HepG2 (cell line): Measurements from ENCODE around the gene GOLGA8H. TPM values are rescaled to one million over a fixed set of nuclear protein-coding genes. Genes with fewer than 3 reads are reported as not detected.
A peak's percentile ranks its signal among the peaks of the same experiment; 100 is the strongest.
"Not testable (repeated sequence)": the region's sequence is repeated elsewhere in the genome, so short reads cannot be mapped to it uniquely, and the experiment has no call there.

Experiments used
- ATAC-seq: fragments of 200-7000 bp; cut with Tn5 transposase; 3 replicates; pipeline ENCODE4 v1.9.1; 2020; ENCODE audit warnings: mild to moderate bottlenecking, moderate library complexity
- BruUV-seq: library from RNA; stranded (reverse); fragments of 400-500 nt; replicated peaks from 2 replicates; lab custom pipeline; 2021; lab: Mats Ljungman, UMichigan
- CTCF ChIA-PET: fragments of 300-600 bp; formaldehyde crosslinking; extraction: SDS; loops from one replicate; lab custom pipeline; 2021; ENCODE audit warnings: low total read pairs, inconsistent platforms, low intra/inter-chr PET ratio; lab: Yijun Ruan, JAX
- POLR2A ChIA-PET: fragments of 350-600 bp; sonication (Branson Sonifier 250); formaldehyde crosslinking; loops from one replicate; lab custom pipeline; 2020; ENCODE audit warnings: antibody characterized with exemption, inconsistent platforms; lab: Yijun Ruan, JAX
- DNase-seq: peaks from one replicate; pipeline ENCODE4 v3.0.0-alpha.2; 2015; ENCODE audit warnings: low spot score
- FAIRE-seq: peaks from 3 replicates; lab custom pipeline; 2011; peaks lifted over from hg19 to GRCh38; lab: Jason Lieb, UNC
- H2AFZ ChIP-seq: one replicate; pipeline ENCODE4 v1.6.1; 2011; ENCODE audit warnings: low read length, inconsistent platforms
- H3K27ac ChIP-seq: fragments of 300-600 bp; 3 replicates; pipeline ENCODE4 v1.8.0; 2011; ENCODE audit warnings: mixed run types, mild to moderate bottlenecking, mixed read lengths, low read length, inconsistent platforms; ENCODE audit not compliant: insufficient read depth; ENCODE audit errors: extremely low read length
- H3K27me3 ChIP-seq, 2 experiments: fragments of 200-600 bp in 1 of 2; 2 replicates in 1 of 2; 3 replicates in 1 of 2; pipeline versions ENCODE4 v1.6.0 to v1.8.0; 2011; ENCODE audit warnings: low read length in 2 of 2, mild to moderate bottlenecking in 2 of 2, moderate library complexity in 2 of 2, inconsistent platforms in 1 of 2; ENCODE audit not compliant: insufficient read depth in 2 of 2, control insufficient read depth in 1 of 2
- H3K36me3 ChIP-seq, 2 experiments: fragments of 200-600 bp in 1 of 2; replicated peaks in 1 of 2; 2 replicates in 1 of 2; 3 replicates in 1 of 2; pipeline versions ENCODE4 v1.5.1 to v1.8.0; 2011; ENCODE audit warnings: low read length in 2 of 2, inconsistent platforms in 1 of 2; ENCODE audit not compliant: insufficient read depth in 2 of 2, control insufficient read depth in 1 of 2
- H3K4me1 ChIP-seq: 2 replicates; pipeline ENCODE4 v1.5.1; 2012; ENCODE audit warnings: low read length, inconsistent platforms; ENCODE audit not compliant: insufficient read depth
- H3K4me2 ChIP-seq: 2 replicates; pipeline ENCODE4 v1.6.0; 2011; ENCODE audit warnings: low read depth, low read length, inconsistent platforms
- H3K4me3 ChIP-seq, 3 experiments: fragments of 200-600 bp in 1 of 3; sonication (generic), shearing (Covaris generic) in 1 of 3; replicated peaks in 1 of 3; 2 replicates each; pipeline ENCODE4 v1.5.1; 2011 to 2016; ENCODE audit warnings: low read length in 3 of 3, inconsistent platforms in 2 of 3, low read depth in 2 of 3, mild to moderate bottlenecking in 2 of 3, control low read depth in 1 of 3, mixed read lengths in 1 of 3; ENCODE audit not compliant: insufficient read depth in 1 of 3
- H3K79me2 ChIP-seq: one replicate; pipeline ENCODE4 v1.6.1; 2011; ENCODE audit warnings: low read length, inconsistent platforms; ENCODE audit not compliant: insufficient read depth
- H3K9ac ChIP-seq: 2 replicates; pipeline ENCODE4 v1.6.0; 2011; ENCODE audit warnings: mild to moderate bottlenecking, low read depth, low read length, inconsistent platforms; ENCODE audit not compliant: insufficient read depth
- H3K9me3 ChIP-seq: 2 replicates; pipeline ENCODE4 v1.5.1; 2012; ENCODE audit warnings: mild to moderate bottlenecking, low read length
- H4K20me1 ChIP-seq: 2 replicates; pipeline ENCODE4 v1.6.0; 2011; ENCODE audit warnings: inconsistent platforms, mild to moderate bottlenecking, low read length, moderate library complexity; ENCODE audit not compliant: insufficient read depth
- KDM3A ChIP-seq: IDR thresholded peaks from 2 replicates; pipeline ENCODE4 v1.6.1; 2018; ENCODE audit warnings: low read depth, missing compliant biosample characterization
- NAIF1 ChIP-seq: sonication (generic); formaldehyde crosslinking; IDR thresholded peaks from 2 replicates; pipeline ENCODE4 v1.5.0; 2020; ENCODE audit warnings: mild to moderate bottlenecking, missing genetic modification reagents, borderline replicate concordance
- TERF1 ChIP-seq: sonication (generic); formaldehyde crosslinking; IDR thresholded peaks from 2 replicates; pipeline ENCODE4 v1.8.0; 2022; ENCODE audit warnings: mild to moderate bottlenecking, missing genetic modification reagents, moderate library complexity
- ZNF367 ChIP-seq: sonication (generic); formaldehyde crosslinking; IDR thresholded peaks from 2 replicates; pipeline ENCODE4 v1.4.0; 2020; ENCODE audit warnings: missing genetic modification reagents, borderline replicate concordance
- WGBS: methylation state at CpG from one replicate; pipeline ENCODE4 v1.1.6; 2017; ENCODE audit warnings: low lambda C conversion rate; 5-methylcytosine and 5-hydroxymethylcytosine counted together
- in situ Hi-C: cut with HindIII; loops from 2 replicates; pipeline ENCODE4 v1.10.0; 2017; ENCODE audit warnings: low pct_unique_long_range_greater_than_20kb; ENCODE audit not compliant: extremely low pct_ligation_motif_present
- intact Hi-C: fragments of 100-400 bp; cut with micrococcal nuclease; formaldehyde crosslinking; loops from one replicate; pipeline ENCODE4 v1.10.0; 2022; ENCODE audit not compliant: unreplicated experiment
- polyA plus RNA-seq, 8 experiments: library from polyadenylated mRNA; depleted of rRNA in 3 of 8; stranded (reverse) in 7 of 8; unstranded in 1 of 8; fragments of >200 nt; fragmentation: Illumina TruSeq in 4 of 8; extraction: Trizol in 4 of 8; gene quantifications; 2 replicates each; pipeline versions ENCODE4 v1.2.1 to v1.2.3, GENCODE V29; 2011 to 2016; ENCODE audit warnings: low read depth in 4 of 8, missing spikeins in 1 of 8, mixed read lengths in 1 of 8; ENCODE audit not compliant: insufficient read depth in 1 of 8
- total RNA-seq, 5 experiments: library from RNA; depleted of rRNA; stranded (reverse); fragments of >200 nt; fragmentation: Illumina TruSeq; extraction: Trizol; gene quantifications; 2 replicates each; pipeline ENCODE4 v1.2.3, GENCODE V29; 2016; ENCODE audit warnings: low read depth in 1 of 5
- TF ChIP-seq, protein P1 (sequence below): sonication (generic); formaldehyde crosslinking; IDR thresholded peaks from 2 replicates; pipeline ENCODE4 v1.4.0; 2020; ENCODE audit warnings: missing genetic modification reagents

The GOLGA8H gene
- total and polyA plus RNA-seq, 2 of the 13 experiments (the other 11 are each of a cell fraction or from before 2014, with no cell fraction given) = 0.16 to 0.49 TPM

GRCh38 chr15:30626632-30627031 lies 22.8 kb downstream of the GOLGA8H start:
- H3K4me3 ChIP-seq = peak overlapping the region; percentile 72 to 84 (median 81)
- H3K27ac ChIP-seq = peak overlapping the region; percentile 82
- intact Hi-C loops, CTCF ChIA-PET, H3K27me3 ChIP-seq, H4K20me1 ChIP-seq, in situ Hi-C loops, H2AFZ ChIP-seq, POLR2A ChIA-PET, H3K9me3 ChIP-seq, H3K36me3 ChIP-seq, FAIRE-seq, BruUV-seq: not testable (repeated sequence)
- peaks cover 16% of the 10 kb centered on the region; the same call in 1 of the 2 replicates for H3K4me1 ChIP-seq
- peak overlapping the region; percentile 51 for H3K4me2 ChIP-seq
- WGBS = 1% methylated on average over 18 of the region's 20 CpGs
- H3K9ac ChIP-seq = peak overlapping the region; percentile 85
- peaks cover 35% of the 10 kb centered on the region for H3K79me2 ChIP-seq
- DNase-seq (peak; percentile 13), ATAC-seq (peak; percentile 73)

DNA sequence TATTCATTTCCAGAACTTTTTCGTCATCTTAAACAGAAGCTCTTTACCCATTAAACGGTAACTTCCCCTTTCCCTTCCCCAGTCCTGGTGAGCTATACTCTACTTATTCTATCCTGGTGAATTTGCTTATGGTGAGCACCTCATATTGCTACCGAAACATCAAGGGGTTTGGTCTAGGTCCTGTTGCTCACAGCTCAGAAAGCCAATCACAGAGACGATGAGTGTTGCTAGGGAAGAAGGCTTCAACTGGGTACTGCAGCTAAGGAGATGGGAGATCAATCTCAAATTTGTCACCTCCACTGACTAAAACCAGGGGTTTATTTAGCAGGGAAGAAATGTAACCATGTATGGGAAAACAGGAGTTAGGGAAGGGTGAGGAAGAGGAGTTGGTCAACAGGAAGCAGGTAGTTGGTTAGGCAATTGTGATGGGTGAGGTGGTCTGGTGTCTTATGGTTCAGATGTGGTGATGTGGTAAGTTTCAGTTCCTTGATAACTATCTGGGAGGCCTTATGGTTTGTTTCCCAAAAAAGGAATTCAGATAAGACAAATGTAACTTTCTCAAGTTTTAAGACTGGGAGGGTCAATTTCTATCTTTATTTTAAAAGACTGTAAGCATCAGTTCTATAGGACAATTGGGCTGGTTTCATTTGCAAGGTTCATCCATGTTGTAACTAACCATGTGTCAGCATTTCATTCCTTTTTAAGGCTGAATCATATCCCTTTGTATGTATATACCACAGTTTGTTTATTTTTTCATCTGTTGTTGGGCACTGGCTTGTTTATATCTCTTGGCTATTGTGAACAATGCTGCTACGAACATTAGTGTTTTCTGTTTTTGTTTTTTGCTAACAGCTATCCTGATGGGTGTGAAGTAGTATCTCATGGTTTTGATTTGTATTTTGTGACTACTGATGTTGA lies 46.4 kb downstream of the GOLGA8H start:
- Histone ChIP-seq H3K4me2 (no peak overlapping the region), H3K36me3 (peaks cover 4 to 33% of the 10 kb centered on the region in 2 experiments; a peak in 4 of 5 replicates), H3K27me3 (no peaks in the 10 kb centered on the region), H4K20me1 (no peaks in the 10 kb centered on the region), H3K4me1 (no peaks in the 10 kb centered on the region), H2AFZ (no peak overlapping the region), H3K4me3 (no peak overlapping the region), H3K9me3 (no peaks in the 10 kb centered on the region), H3K9ac (no peak overlapping the region), H3K79me2 (peaks cover 3% of the 10 kb centered on the region), H3K27ac (no peak overlapping the region)
- no peak for TF ChIP-seq ZNF367 (CRISPR knock-in tag)
- no peak for TF ChIP-seq NAIF1 (CRISPR knock-in tag)
- no peak for TF ChIP-seq KDM3A
- TF ChIP-seq, protein P1, sequence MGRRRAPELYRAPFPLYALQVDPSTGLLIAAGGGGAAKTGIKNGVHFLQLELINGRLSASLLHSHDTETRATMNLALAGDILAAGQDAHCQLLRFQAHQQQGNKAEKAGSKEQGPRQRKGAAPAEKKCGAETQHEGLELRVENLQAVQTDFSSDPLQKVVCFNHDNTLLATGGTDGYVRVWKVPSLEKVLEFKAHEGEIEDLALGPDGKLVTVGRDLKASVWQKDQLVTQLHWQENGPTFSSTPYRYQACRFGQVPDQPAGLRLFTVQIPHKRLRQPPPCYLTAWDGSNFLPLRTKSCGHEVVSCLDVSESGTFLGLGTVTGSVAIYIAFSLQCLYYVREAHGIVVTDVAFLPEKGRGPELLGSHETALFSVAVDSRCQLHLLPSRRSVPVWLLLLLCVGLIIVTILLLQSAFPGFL = no peak
- no peak for TF ChIP-seq TERF1 (CRISPR knock-in tag)
- WGBS = 98% methylated on average over 5 of the region's 5 CpGs
- no TSS peak for BruUV-seq
- ATAC-seq (no peak), FAIRE-seq (no peak), DNase-seq (no peak)
- ChIA-PET POLR2A (no interaction called here), CTCF (no interaction called here)
- in situ Hi-C loops = no loop called here
- intact Hi-C loops = no loop called here
